ENCODE results near the gene NOC2L.

Gene NOC2L

DNA sequence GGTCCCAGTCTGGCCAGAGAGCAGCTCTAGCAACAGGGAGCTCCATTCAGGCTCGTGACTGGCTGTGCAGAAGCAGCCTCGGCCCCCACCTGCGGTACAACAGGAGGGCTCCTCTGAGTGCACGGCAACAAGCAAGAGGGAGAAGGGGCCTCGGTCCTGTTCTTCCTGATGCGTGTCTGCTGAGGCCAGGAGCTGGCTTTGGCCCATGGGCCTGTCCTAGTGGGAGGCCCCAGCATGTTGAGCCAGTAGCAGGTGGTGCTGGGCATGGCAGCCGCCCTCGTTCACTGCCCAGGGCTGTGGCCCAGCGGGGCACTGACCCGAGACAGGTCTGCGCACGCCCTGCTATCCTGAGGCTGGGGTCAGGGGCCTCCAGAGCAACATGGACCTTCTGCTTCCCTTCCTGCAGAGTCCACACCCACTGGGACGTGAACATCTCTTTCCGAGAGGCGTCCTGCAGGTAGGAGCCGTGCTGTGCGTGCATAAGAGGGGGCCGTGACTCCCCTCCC lies 28.4 kb downstream of the NOC2L start:
- DNase-seq = no peak

DNA sequence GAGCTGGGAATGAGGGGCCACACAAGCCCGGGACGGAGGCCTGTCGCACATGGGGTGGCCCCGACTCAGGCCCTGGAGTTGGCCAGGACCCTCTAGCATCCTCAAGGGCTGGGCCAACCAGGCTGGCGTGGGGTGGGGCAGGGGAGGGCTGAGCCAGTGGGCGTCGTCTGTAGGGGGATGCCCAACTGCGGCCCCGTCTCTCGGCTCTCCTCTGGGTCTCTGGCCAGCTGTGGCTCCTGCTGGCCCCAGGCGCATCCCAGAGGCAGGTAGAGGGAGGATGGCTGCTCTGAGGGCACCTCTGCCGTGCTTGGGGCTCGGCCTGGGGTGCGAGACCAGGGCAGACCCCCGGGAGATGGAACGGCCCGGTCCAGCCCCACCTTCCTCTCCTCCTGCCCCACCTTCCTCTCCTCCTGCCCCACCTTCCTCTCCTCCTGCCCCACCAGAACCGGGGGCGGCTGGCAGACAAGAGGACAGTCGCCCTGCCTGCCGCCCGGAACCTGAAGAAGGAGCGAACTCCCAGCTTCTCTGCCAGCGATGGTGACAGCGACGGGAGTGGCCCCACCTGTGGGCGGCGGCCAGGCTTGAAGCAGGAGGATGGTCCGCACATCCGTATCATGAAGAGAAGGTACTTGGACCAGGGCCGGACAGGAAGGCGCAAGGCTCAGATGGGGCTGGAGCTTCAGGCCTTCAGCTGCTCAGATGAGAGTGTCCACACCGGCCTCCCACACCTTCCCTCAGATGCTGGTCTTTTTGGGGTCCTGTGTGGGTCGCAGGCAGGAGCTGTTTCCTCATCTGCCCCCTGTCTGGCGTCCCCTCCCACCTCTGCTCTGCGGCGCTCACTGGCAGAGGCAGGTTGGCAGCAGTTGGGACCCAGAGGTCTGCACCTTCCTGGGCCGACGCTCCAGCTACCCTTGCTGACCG lies 29.1 kb downstream of the NOC2L start:
- DNase-seq = no peak

DNA sequence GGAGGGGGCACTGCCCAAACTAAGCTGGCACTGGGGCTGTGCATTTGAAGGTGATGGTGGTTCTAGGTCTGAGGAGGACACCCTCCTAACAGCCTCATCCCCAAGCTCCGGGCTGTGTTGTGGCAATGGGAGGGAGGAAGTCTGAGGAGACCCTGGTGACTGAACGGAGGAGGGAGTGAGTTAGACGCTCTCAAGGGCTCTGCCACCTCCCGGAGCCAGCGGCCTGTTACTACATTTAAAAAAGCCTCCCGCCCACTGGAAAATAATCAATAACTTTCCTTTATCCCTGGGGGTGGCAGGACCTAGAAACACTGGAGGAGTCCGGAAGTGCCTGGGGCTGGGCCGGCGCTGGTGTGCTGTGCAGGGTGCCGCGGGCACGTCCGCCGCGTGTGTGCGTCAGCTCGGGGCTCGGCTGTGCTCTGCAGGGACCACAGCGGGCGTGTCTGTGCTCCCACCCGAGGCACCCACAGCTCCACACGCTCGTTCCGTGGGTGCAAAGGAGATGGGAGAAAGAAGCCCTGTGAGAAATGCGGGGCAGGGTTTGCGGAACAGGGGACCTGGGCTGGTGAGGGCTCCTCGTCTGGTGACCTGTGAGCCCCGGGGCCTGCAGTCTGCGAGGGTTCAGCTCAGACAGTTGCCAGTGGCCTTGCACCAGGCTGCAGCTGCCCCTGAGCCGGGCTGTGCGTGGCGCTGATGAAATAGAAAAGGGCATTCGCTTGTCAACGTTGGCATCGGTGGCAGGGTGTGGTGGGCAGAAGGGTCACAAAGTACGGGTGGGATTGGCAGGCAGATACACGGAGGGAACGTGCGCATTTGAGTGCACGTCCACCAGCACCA lies 30.0 kb downstream of the NOC2L start:
- DNase-seq = no peak

DNA sequence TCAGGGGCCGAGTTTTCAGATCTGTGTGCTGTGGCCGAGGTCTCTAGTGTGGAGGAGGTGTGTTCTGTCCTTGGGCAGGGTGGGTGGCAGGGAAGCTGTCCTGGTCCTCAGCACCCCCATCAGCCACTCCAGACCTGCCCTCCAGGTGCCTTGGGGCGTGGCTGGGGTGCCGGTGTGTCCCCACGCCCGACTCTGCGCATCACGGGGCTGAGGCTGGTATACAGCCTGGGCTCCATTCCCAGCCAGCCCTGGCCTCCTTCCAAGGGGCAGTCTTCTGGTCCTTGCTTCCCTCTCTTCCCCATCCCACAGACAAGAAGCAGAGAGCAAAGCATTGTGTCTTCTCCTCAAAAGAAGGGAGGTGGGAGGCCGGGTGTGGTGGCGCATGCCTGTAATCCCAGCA lies 31.3 kb downstream of the NOC2L start:
- DNase-seq = no peak

DNA sequence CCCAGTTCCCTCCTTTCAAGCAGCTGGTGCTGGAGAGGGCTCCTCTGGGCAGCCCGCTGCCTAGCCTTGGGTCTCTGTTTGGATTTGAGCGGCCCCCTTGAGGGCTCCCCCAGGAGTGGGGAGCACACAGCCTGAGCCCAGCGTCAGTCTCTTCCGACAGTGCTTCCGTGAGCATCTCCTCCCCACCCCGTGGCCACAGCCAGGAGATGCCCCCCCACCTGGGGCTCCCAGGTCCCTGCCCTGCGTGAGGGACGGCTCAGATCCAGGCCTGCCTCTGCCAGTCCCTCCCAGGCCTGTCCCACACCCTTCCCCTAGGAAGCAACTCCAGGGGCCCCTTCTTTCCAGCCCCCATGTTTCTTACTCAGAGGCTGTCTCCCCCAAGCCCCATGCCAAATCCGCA lies 31.8 kb downstream of the NOC2L start:
- no peak for DNase-seq

DNA sequence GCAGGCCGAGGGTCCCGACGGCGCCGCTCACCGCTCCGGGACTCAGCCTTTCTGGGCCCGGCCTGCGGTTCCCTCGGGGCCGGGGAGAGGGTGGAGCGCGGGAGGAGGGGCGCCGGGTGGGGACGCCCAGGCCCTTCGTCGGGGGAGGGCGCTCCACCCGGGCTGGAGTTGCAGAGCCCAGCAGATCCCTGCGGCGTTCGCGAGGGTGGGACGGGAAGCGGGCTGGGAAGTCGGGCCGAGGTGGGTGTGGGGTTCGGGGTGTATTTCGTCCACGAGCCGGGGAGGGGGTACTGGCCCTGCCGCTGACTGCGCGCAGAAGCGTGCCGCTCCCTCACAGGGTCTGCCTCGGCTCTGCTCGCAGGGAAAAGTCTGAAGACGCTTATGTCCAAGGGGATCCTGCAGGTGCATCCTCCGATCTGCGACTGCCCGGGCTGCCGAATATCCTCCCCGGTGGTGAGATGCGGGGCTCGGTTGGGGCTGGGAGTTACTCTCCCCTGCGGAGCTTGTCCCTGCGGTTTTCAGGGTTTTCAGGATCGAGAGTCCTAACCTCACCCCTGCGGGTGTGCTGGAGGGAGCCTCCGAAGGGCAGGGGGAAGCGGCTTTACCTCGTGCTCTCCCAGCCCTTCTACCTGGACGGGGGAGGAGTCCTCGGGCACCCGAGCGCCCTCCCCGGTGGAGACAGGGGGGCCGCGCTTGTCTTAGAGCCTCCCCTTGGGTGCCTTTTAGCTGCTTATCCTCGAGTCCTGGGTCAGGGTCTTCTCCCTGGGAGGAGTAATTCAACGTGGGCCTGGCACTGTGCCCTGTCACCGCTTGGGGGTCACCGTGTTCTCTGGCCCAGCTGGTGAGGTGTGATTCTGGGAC lies 33.3 kb downstream of the NOC2L start:
- DNase-seq = no peak

DNA sequence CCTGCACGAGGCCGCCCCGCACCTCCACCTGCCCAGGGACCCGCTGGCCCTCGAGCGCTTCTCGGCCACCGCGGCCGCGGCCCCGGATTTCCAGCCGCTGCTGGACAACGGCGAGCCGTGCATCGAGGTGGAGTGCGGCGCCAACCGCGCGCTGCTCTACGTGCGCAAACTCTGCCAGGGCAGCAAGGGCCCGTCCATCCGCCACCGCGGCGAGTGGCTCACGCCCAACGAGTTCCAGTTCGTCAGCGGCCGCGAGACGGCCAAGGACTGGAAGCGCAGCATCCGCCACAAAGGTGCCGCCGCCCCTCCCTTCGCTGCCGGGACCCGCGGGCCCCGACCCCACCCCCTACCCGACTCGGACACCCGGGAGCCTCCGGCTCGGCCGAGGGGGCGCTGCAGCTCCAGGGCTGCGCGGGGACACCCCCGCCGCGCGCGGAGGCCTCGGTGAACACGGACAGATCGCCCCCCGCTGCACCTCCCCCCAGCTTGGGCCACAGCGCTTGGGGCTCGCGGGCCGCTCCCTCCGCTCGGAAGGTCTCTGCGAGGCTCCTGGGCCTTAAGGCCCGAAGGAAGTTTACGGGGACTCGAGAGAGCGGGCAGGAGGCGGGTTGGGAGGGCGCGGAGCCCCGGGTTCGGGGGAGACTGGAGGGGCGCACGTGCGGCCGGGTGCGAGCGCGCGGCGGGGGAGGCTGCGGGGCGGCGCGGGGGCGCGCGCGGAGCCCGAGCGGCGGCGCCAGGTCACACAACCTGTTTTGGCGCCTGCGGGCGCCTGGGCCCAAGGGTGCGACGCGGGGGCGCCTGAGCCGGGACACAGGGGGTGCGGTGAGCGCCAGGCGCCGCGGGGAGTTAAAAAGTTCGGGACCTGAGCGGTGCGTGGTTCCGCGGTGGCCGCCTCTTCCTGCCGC lies 34.1 kb downstream of the NOC2L start:
- DNase-seq = peak in 1 of 51 donors; percentile 23

DNA sequence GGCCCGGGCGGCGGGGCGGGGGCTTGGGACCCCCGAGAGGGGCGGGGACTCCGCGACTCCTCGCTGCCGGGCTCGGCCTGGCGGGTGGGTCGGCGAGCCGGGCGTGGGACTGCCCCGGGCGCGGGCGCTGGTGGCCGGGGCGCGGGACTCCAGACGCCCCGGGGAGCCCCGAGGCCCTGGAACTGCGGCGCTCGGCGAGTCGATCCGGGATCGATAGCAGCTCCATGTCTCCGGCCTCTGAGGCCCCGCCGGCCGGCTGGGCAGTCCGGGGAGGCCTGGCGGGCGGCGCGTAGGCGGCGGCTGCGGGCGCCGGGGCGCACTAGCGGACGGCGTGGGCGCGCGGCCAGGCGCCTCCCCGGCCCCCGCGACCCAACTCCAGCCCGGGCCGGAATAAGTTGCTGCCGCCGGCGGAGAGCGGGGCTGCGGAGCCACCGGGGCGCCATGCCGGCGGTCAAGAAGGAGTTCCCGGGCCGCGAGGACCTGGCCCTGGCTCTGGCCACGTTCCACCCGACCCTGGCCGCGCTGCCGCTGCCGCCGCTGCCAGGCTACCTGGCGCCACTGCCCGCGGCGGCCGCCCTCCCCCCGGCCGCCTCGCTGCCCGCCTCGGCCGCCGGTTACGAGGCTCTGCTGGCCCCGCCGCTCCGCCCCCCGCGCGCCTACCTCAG lies 34.9 kb downstream of the NOC2L start:
- DNase-seq = no peak

DNA sequence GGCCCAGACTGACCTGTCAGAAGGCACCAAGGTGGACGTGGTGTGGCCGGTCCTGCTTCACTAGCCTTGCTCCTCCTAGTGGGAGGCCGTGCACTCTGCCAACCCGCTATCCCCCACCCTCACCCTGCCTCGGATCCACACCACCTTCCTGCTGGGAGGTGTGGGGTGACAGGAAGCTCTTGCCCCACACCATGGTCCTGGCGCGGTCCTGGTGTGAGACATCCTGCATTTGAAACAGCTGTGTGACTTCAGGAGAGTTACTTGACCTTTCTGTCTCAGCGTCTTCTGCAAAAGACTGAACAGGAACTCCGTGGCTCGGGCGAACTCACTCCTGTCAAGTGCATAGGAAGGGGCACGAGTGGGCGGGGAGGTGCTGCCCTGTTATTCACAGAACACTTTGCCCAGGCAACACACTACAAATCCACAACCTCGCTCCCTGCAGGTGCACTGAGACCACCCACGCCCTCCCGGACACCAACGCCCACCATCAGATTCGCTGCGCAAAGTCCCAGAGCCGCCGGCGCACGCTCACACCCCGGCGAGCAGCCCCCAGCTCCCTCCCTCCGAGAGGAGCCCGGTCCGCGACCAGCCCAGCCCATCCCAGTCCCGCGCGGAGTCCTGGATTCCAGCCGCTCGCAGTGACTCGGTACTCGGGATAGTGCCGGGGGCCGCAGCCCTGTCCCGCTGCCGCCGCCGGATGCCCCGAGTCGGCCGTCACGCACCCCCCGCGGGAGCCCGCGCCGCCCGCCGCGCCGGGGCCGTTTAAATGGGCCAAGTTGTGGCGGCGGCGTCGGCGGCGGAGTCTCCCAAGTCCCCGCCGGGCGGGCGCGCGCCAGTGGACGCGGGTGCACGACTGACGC lies 35.7 kb downstream of the NOC2L start, which contains the start of gene SAMD11:
SAMD11 (plus strand) TSS at position 793 of the 860 bp plus-strand sequence. CDS start 509 bp downstream, outside the sequence.
- peak in 44 of 51 donors; percentile 12 to 88 (median 65) for DNase-seq

DNA sequence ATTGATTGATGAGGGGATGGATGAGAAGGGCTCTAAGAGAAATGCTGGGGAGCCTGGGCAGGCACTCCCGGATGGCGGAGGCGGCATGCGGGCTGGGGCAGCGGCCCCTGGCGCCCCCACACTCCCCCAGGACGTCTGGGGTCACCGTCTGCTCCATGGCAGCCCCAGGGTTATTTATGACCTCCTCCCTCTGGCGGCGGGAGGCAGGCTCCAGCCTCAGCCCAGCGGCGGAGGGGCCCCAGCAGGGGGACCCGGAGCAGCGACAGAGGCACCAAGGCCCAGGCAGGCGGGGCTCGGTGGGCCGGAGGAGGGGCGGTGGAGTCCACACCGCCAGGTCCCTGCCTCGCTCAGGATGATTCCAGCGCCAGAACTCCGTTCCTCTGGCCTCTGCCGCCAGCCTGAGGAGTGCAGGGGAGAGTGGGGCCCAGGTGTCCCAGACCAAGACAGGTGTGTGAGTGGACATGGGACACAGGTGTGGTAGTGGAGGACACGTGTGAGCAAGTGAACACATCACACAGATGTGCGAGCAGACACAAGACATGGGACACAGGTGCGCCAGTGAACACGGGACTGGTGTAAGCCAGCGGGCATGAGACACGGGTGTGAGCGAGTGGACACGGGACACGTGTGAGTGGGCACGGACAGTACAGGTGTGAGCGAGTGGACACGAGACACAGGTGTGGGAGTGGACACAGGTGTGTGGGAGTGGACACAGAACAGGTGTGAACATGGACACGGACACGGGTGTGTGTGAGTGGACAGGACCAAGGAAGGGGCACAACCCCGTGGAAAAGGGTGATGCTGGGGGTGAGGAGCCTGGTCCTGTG lies 37.8 kb downstream of the NOC2L start:
- peak in 41 of 51 donors; percentile 8 to 67 (median 36) for DNase-seq

DNA sequence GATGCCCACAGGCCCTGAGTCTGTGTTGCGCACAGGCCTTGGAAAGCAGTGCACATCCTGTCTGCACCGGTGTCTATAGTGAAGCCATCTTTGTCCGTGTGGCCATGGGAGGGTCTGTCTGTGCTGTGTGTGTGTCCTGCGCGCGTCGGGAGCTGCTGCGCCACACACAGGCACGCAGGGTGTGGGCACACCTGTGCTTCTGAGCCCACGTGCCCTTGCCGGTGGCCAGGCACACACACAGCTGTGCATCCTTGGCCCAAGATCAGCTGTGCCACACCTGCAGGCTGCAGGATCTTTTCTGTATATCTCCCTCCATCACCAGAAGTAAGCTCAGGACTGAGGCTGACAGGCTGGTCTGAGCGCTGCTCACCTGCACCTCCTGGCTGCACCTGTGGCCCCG lies 38.5 kb downstream of the NOC2L start:
- no peak for DNase-seq

DNA sequence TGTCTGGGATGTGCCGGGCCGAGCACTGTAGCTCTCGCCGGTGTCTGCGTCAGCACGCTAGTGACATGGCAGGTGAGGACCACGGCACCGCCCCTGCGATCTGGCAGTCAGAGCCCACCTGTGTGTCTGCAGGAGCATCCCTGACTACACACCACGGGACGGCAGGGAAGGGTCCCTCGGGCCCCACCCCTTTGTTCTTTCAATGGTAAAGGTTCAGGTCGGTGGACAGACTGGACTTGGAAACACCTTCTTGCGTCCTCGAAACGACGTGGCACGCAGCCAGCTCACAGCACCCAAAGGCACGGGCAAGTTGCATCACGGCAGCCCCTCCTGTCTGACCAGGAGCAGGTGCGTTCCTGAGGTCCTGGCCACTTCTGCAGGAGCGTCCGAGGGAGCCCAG lies 39.0 kb downstream of the NOC2L start:
- DNase-seq = no peak

DNA sequence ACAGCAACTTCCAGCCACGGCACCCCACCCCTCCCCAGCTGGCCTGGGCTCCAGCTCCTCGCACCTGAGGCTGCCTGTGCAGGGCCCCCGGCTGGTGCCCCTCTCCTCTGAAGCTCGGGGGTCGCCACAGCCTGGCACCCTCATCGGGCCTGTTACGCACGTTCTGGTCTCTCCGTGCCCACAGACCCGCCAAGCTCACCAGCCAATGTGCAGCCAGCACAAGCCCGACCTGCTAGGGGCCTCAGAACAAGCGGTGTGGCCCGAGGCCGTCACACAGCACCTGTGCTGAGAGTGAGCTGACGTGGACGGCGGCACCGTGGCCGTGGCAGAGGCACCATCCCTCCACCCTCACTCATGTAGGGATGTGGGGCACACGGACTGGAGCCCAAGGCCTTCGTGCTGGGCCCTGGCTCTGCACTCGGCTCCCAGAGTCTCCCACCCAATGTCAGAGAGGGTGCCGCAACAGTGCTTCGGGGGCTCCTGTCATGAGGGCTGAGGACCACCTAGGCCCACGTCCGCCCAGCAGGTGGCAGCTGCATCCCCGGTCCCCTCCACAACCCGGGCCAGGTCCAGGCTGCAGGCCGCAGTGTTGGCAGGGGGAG lies 39.7 kb downstream of the NOC2L start:
- DNase-seq = no peak

DNA sequence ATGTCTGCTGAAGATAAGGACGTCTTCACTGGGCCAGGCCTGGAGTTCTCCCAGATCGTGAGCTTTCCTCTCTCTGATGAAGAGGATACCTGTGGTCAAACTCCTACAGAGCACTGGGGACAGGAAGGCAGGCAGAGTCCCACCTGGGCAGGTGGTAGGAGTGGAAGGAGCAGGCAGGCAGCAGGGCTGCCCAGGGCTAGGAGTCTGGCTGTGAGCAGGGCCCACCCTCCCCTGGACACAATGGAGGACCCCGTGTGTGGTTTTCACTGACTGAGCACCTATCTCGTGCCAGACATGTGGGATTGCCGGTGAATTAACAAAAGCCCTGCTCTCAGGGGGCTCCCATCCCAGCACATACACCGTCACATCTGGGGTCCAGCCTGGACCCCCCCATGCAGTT lies 40.2 kb downstream of the NOC2L start:
- no peak for DNase-seq

DNA sequence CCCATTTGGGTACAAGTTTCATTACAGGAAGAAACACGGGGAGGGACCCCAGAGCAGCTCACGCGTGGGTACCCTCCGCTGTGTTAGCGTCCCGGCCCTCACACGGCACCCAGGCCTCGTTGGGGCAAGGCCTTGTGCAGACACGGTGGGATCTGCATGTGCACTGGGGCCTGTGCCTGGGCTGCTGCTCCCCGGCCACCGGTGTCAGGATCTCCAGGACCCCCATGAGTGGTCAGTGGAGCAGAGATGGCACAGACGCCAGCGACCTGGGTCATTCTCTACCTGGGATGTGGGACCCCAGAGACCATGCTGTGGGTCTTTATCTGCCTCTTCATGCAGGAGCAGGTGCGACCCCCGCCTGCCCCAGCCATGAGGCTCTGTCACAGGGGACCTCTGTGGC lies 40.7 kb downstream of the NOC2L start:
- DNase-seq = no peak

DNA sequence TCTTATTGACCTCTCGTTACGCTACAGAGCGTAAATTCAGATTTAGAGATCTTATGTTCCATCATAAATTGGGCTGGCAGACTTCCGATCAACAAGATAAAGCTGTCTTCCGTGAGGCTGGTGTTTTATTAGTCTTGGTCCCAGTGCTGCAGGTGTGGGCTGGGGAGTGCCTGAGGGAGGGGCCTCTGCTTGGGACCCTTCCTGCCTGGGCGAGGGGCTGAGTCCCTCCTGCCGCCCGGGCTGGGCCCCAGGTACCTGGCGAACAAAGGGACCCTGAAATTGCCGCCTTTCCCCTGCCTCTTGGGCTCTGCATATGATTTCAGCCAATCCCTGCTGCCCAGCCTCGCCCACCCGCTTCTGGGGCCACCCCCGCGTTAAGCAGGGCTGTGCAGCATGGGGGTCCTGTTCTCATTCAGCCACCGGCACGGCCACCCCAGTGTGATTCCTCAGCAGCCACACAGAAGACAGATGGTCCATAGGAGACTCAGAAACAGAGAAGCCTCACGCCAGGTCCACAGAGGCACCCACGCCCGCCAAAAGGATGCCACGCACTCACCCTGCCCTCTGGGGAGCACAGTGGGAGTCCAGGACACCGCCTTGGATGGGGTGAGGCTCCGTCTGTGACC lies 41.5 kb downstream of the NOC2L start:
- DNase-seq = no peak

DNA sequence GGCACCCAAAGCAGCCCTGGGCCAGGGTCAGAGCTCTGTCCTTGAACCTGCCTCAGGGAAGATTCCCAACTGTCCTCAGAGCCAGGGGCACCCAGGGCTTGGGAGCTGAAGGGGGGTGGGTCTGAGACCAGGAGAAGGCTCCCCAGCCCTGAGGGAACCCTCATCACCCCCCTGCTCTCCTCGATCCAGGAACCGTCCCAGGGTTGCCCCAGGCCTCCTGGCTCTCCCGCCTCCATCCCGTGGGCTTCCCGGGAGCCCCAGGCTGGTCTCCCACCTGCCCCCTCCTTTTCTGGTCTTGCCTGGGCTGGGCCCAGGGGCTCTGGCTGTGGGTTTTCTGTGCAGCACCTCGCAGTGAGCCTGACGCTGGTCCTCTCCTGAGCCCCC lies 42.0 kb downstream of the NOC2L start:
- DNase-seq = no peak
